Fibroblast of peridontal ligament (primary cell): ENCODE measurements around the gene SRP68.
"Not testable (repeated sequence)": the region's sequence is repeated elsewhere in the genome, so short reads cannot be mapped to it uniquely, and the experiment has no call there.

Source experiments
- DNase-seq: peaks from one replicate; pipeline ENCODE4 v3.0.0-alpha.2; 2010; ENCODE audit errors: extremely low read depth

Gene SRP68

DNA sequence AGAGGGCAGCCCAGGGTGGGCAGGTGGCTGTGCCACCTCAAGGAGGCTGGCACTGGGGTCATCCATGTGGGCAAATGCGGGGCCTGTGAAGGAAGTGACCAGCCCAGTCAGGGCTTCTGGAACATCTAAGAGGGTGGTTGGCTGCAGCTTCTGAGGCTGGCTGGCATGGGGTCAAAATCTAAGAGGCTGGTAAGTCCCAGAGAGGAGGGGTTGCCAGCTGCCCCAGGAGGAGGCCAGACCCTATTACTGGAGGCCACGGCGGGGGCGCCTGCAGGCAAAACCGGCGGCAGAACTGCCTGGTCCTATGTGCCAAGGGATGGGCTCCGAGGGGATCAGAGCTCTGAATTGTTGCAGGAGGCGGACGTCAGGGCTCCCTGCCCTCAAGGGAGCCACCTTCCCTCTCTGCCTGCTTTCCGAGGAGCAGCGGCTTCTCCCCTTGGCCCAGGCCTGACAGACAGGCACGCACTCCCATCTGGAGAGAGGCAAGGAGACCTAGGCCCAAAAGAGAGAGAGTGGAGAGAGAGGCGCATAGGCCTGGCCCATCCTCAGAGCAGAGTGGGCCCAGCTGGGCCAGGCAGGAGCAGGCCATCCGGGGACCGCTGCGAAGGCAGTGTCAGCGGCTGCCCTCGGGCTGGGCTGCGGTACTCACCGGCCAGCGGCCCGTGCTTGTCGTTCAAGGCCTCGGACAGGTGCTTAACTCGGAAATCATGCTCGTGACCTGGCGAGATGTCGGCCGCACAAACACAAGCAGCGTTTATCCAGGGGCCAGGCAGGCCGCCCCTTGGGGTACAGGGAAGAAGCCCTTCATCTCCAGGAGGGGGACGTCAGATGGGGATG, 17.6 kb upstream of the SRP68 start:
- no peak for DNase-seq

DNA sequence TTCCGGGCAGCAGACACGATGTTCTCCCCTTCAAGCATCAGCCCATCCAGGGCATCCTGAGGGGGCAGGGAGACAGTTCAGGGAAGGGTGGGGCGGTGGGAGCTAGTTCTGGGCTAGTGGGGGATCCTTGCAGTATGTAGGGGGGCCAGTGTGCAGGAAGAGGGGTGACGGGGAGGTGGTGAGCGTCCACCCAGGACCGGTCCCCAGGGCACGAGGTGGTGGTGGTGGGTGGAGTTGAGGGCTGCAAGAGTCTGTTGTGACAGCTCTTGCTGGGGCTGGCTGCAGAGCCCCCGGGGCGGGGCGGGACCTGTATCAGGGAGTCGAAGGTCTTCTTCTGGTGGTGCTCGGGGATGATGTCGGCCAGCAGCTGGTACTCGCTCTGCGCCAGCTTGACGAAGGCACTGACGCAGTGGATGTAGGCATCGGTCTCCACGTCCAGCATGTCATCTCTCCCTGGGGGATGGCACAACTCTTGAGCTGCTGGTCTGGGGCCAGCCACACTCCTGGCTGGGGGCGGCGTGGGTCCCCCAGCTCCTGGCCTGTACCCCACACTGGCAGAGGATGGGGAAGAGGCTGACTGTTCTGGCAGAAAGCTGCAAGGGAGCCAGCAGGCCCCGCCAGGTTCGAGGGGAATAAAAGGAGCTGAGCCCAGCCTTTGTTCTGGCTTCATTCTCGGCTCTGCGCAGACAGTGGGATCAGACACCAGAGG, 16.7 kb upstream of the SRP68 start:
- DNase-seq: no peak

DNA sequence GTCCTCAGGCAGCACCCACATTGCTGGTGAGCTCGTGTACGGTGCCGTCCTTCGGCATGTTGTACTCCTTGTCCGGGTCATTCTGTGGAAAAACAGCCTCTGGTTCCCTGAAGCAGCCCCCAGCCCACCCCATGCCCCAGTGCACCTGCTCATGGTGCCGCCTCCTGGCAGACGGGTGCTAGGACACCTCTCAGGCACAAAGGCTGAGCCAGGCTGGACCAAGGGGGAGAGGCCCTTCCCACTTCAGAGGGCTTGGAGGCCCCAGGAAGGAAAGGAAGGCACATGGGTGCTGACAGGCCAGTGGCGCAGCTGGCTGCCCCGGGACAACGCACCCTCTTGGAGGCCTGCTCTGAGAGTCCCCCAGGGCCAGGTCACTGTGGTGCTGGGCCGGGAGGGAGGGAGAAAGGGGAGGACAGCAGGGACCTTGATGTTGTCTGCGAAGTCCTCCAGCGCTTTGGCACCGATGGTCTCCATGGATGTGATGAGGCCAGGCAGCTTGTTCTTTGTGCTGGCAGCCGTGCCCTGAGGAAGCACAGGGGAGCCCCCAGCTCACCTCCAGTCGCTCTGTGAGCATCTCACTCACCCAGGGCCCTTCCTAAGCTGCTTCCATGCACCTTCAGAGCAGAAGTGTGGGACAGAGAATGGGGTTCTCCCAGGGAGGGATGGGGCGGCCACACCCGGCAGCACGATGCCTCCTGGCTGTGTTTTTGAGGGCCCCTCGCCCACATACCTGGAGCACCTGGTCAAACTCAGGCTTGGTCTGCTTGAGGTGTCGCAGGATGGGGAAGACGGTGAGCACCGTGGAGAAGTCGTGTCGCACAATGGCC, 15.9 kb upstream of the SRP68 start:
- DNase-seq: no peak

DNA sequence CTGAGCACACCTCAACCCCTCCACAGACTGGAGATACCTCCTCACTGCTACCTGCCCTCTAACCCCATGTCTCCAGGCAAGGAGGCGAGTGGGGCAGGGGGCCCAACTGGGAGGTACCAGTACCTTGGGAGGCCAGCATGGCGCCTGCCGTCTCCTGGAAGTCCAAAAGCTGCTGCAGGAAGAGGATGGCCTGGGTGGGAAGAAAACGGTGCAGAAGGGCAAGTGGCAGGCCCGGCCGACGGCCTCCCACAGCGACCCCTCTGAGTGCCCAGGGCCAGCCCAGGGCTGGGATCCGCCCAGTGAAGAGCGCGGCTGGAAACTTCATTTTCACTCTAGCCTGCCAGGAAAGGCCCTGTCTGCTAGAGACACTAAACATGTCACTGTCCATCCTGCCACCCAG, 15.2 kb upstream of the SRP68 start:
- DNase-seq: no peak

DNA sequence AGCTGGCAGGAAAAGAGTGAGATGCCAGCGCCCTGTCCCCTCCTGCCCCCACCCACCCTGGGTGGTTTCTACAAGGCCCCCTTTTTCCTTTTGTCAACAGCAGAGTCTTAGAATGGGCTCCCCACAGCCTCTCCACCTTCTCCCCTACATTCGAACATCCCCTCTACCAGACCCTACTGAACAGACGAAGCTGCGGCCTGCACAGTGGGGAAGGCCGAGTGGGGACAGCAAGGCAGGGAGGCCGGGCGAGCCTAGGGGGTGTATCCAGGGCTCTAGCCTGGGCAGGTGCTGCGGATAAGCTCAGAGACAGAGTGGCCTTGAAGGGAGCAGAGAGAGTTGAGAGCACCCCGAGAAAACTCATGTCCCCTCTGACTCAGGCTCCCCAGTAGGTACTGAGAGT, 14.1 kb upstream of the SRP68 start:
- no peak for DNase-seq

DNA sequence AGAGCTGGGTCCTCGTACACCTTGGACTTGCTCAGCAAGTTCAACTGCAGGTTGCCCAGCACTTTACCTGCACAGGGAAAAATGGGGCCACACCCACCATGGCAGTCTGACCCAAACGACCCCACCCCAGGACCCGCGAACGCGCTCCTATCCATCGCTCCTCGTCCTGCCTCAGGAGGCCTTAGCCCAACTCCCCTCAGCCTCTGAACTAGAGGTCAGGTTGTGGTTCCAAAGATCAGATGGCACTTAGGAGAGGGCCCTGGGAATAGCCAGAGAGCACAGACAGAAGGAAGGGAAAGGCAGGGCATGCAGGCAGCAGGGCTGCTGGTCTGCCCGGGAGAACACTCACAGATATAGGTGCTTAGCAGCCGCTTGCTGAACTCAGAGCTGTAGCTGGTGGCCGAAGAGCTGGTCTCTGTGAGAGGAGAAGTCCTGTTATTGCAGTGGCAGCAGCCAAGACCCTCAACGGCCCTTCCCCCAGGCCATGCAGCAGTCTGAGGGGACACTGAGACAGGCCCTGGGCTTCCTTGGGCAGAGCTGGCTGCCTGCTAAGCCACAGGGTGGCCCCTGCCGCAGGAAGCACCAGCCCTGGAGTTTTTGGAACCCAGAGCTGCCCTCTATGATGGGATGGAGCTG, 13.5 kb upstream of the SRP68 start:
- no peak for DNase-seq

DNA sequence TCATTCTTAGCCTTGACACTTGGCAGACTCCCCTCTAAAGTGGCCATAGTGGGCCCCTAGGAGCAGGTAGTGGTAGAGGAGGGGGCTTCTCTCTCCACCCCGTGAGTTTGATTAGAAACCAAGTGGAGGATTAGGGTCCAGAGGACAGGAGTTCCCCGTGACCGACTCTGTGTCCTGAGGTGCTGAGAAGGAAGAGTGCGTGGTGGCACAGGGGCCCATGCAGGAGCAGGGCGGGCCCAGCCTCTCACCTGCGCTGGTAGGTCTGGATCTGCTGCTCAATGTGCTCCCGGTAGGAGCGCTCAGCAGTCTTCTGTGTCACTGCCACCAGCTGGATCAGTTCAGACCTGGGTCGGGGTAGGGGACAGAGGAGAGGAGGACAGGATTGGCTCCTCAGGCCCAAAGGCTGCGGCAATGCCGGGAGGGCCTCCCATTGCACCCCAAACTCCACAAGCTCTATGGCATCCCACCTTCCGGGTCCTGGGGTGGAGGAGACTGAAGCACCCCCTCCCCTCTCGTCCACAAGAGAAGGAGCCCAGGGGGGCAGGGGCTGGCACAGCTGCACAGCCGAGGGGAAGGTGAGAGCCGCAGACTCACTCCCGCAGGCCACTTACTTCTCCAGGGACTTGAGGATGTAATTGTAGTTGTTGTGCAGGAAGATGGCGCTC, 12.9 kb upstream of the SRP68 start:
- DNase-seq: no peak

DNA sequence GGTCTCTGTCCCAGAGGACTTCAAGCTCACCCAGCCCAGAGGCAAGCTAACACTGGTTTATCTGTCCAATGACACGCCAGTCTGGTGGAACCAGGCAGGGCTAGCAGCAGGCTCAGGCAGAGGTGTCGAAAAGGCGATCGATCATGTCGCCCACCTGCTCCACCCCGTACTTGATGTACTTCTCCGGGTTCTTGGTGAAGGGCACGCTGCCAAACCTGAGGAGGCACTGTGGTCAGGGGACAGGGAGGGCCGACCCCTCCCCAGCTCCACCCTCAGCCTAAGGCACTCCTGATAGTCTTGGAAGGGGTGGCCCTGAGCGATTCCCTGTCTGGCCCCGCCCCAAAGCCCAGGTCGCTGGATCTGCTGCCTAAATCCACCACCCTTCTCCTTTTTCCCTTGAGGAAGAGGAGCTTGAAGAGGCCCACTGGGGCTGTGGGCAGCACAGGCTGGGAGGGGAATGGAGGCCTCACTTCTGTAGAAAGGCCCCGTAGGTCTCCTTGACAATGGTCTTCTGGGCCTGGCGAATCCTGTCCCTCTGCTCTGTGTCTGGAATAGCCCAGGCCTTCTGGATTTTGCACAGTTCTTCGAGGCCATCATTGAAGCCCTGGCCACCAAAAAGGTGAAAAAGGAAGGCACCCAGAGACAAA, 11.3 kb upstream of the SRP68 start:
- DNase-seq: no peak

DNA sequence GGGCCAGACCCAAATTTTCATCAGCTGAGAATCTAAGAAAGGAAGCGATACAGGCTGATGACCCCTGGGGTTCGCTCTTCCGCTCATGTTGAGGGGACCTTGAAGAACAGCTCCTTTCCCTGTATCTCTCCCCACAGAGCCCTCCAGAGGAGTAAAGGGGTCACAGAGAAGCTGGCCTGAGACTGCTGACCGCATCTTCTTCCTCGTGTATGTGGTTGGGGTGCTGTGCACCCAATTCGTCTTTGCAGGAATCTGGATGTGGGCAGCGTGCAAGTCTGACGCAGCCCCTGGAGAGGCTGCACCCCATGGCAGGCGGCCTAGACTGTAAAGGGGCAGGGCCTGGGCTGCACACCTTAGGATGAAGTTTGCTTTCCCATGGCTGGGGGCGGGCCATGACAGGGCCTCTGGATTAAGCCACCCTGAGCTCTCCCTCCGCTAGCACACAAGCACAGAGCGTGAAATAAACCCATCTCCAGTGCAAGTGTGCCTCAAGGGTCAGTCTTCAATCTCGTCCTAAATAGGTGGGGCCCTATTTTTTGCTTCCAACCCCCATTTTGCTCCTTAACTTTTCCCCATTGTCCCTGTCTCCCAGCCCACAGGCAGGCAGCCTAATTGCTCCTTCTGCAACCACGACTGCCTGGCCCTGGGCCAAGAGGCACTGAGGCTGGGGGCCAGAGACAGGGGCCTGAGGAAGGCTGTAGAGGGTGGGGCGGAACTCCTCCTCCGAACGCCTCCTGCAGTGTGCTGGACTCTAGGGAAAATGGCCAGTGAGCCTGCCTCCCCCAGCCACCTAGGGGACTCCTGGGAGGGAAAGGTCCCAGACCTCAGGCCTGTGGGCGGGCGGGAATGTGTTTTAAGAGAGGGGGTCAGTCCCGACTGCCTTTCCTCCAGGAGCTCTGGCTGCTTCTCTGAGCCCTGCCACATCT, 10.3 kb upstream of the SRP68 start:
- DNase-seq: no peak

DNA sequence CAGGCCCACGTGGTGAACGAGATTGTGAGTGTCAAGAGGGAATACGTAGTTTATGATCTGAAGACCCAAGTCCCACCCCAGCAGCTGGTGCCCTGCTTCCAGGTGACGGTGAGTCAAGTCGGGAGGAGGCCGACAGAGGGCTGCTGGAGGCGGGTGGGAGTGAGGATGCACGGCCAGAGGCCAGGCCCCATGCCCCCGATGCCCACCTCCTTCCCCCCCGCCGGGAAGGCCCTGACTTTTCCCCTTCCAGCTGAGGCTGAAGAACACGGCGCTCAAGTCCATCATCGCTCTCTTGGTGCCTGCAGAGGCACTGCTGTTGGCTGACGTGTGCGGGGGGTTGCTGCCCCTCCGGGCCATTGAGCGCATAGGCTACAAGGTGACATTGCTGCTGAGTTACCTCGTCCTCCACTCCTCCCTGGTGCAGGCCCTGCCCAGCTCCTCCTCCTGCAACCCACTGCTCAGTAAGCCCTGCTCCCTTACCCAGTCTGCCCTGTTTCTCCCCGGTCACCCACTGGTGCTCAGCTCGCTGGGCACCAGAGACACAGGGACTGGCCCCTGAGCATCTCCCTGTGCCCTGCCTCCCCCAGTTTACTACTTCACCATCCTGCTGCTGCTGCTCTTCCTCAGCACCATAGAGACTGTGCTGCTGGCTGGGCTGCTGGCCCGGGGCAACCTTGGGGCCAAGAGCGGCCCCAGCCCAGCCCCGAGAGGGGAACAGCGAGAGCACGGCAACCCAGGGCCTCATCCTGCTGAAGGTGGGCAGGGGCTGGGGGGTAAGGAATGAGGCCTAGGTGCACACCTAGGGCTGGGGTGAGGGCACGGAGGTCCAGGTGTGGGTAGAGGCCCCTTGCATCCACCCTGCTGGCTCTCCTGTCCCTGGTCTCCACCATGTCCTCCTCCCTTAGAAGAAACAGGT, 9.2 kb upstream of the SRP68 start:
- no peak for DNase-seq

DNA sequence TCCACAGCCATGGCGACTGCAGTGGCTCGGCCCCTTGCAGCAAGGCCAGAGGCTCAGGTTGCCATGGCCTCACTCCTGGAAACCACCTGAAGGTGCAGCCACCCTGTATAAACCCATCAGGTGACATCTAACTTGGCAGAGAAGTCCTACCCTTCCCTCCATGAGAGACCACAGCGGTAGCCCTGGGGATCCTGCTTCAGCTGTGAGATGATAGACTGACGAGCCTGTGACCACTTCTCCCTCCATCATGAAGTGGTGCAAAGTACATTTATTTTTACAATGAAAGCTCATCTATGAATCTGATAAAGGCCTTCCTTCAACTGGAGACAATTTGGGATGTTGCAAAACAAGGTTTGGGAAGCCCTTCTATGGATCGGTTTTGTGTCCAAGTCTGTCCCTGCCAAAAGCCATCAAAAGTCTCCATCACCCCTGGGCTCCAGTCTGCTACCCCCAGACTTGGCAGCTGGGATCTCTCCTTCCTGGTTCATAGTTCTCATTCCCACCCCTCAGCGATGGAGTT, 8.5 kb upstream of the SRP68 start:
- no peak for DNase-seq

DNA sequence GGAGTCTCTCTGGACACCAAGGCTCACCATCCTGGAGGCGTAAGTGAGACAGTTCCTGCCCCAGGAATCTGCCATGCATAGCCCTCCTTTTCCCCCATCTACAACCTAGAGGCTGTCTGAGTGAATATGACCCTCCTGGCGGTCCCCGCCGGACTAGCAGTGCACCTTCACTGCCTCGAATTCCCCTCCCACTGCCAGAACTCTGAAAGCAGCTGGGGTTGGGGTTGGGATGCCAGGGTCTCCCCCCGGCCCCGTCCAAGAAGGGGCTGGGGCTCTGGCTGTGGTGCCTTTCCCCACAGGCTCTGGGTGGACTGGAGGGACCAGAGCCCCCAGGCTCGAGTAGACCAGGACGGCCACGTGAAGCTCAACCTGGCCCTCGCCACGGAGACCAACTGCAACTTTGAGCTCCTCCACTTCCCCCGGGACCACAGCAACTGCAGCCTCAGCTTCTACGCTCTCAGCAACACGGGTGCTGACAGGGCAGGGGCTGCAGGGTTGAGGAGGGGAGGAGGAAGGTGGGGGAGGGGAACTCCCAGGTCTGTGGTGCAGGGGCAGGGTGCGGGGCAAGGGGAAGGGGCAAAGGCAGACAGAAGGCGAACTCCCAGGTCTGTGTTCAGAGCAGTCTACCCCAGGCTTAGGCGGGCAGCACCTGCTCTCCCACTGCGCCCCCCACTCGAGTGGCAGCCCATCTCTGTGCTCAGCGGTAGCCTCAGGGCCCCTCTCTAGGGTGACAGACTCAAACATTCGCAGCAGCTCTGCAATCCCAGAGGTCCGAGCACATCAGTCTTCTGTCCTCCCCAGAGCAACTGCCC, 7.8 kb upstream of the SRP68 start:
- DNase-seq: no peak

DNA sequence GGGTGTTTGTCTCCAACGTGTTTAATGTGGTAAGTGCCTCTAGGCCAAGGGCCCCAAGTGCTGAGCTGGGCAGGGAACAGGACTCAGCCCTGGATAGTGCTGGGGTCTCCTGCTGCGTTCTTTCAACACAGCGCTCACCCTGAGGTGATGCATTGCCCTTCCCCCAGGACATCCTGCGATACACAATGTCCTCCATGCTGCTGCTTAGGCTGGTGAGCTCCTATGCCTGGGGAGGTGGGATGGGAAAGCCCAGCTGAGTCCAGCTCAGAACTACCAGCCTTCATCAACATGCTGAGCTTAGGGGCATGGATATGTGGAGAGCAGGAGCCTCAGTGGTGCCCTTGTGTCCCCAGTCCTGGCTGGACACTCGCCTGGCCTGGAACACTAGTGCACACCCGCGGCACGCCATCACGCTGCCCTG, 7.2 kb upstream of the SRP68 start:
- no peak for DNase-seq

DNA sequence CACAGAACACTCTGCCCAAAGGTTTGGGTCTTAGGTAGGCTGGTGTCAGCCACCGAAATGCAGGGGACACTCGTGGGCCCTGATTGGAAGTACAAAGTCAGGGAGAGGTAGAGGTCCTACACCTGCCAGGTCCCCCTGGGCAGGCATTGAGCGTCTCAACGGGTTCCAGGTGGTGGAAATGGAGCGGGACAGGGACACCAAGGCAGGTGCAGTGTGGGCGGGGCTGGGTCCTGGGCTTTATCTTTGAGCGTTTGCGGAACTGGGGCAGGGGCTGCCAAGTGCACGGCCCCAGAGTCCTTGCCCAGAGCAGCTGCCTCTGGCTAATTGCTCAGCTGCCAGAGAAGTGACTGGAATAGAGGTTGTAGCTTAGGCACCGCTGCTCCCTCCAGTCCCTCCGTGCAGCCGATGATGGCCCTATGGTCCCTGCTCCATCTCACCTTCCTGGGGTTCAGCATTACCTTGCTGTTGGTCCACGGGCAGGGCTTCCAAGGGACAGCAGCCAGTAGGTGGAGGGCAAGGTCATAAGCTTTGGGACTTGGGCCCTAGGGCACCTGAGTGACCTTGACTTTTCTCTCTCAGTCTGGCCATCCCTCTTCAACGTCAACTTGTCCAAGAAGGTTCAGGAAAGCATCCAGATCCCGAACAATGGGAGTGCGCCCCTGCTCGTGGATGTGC, 6.7 kb upstream of the SRP68 start, which contains the start of gene ZACN:
TSS of gene ZACN (plus strand) at position 323 of the 675 bp plus-strand sequence. CDS start at position 406, 83 bp downstream.
- no peak for DNase-seq

DNA sequence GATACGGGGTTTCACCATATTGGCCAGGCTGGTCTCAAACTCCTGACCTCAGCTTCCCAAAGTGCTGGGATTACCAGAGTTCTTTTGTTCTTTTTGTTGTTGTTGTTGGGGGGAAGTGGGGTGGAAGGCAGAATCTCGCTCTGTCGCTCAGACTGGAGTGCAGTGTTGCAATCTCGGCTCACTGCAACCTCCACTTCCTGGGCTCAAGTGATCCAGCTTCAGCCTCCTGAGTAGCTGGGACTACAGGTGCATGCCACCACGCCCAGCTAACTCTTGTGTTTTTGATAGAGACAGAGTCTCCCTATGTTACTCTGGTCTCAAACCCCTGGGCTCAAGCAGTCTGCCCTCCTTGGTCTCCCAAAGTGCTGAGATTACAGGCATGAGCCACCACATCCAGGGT, 6.1 kb upstream of the SRP68 start:
- DNase-seq: not testable (repeated sequence)

DNA sequence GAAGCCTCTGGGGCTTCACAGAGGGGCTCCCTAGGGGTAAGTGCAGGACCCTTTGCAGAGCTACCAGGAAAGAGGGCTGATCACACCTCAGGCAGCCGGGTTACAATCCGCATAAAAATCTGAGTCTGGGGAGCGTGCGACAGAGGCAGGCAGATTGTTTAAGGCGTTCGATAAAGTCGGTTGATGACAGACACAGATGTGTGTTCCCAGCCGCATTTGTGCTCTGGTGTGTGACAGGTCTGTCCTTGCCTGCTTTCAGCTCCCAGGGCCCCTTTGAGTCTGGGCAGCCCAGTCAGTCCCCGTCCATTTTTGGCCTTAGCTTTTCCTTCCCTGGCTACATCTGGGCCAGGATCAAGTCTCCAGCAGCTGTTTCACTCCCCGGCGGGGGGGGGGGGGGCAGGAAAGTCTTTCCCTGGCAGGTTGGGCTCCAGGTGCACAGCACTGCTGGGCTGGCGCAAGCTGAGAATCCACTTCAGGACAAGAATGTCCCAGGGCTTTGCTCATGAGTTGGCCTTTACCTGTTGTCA, 5.3 kb upstream of the SRP68 start:
- no peak for DNase-seq
